ENCODE results near the gene FKBP4. TPM values are rescaled to one million over a fixed set of nuclear protein-coding genes. Genes with fewer than 3 reads are reported as not detected.

The FKBP4 gene
- total RNA-seq (10 to 100 TPM; 29.9 to 38.7 TPM), polyA plus RNA-seq (10 to 100 TPM; 21.3 to 33.3 TPM)

GRCh38 chr12:2794736-2795289, at the start of gene FKBP4:
FKBP4 (plus strand) TSS chr12:2794970; CDS start chr12:2795140, 170 bp downstream.
- no peaks in the 10 kb centered on the region for H3K9me3 ChIP-seq (ENCODE audit: control insufficient read depth in 4 of 4, low read length in 3 of 4)
- peaks cover 4 to 31% (median 20%) of the 10 kb centered on the region in 4 donors for H3K4me1 ChIP-seq (ENCODE audit: control insufficient read depth in 4 of 4, insufficient read depth in 4 of 4, low read length in 3 of 4)
- no peaks in the 10 kb centered on the region for H3K27me3 ChIP-seq (ENCODE audit: control insufficient read depth in 4 of 4, insufficient read depth in 4 of 4, low read length in 3 of 4)
- peak within 1 kb of the TSS; percentile 83 to 84 for H3K27ac ChIP-seq (ENCODE audit: low read depth in 1 of 2, low read length in 2 of 2)
- WGBS, result under 1% methylated on average over 63 of the region's 63 CpGs
- peak; percentile 94 for DNase-seq (ENCODE audit: low spot score)
- H3K36me3 ChIP-seq (ENCODE audit: control insufficient read depth in 4 of 4, insufficient read depth in 3 of 4, low read depth in 1 of 4, low read length in 3 of 4), result peaks cover 3 to 24% (median 21%) of the 10 kb centered on the region in 4 donors
- TF ChIP-seq NR2F2 (IDR thresholded peaks at IDR 0.05) (no peak), TAF1 (conservative IDR thresholded peaks at IDR 0.05) (no peak), HNF4A (conservative IDR thresholded peaks at IDR 0.05) (no peak), FOXA1 (IDR thresholded peaks at IDR 0.05) (no peak), YY1 (IDR thresholded peaks at IDR 0.05) (peak; percentile 81)
- TF ChIP-seq, protein P1, sequence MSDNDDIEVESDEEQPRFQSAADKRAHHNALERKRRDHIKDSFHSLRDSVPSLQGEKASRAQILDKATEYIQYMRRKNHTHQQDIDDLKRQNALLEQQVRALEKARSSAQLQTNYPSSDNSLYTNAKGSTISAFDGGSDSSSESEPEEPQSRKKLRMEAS (IDR thresholded peaks at IDR 0.05), result peak; percentile 32
- peak within 1 kb of the TSS; percentile 58 to 75 for H3K9ac ChIP-seq (ENCODE audit: low read depth in 1 of 2, low read length in 2 of 2)
- peak within 1 kb of the TSS; percentile 79 to 93 (median 87) for H3K4me3 ChIP-seq (ENCODE audit: low read depth in 1 of 3, low read length in 3 of 3)

GRCh38 chr12:2745655-2746054, 49.1 kb upstream of the FKBP4 start:
- Histone ChIP-seq H3K4me3 (ENCODE audit: low read depth in 1 of 3, low read length in 3 of 3) (no peak overlapping the region), H3K36me3 (ENCODE audit: control insufficient read depth in 4 of 4, insufficient read depth in 3 of 4, low read depth in 1 of 4, low read length in 3 of 4) (no peaks in the 10 kb centered on the region), H3K4me1 (ENCODE audit: control insufficient read depth in 4 of 4, insufficient read depth in 4 of 4, low read length in 3 of 4) (no peaks in the 10 kb centered on the region), H3K9me3 (ENCODE audit: control insufficient read depth in 4 of 4, low read length in 3 of 4) (no peaks in the 10 kb centered on the region), H3K27ac (ENCODE audit: low read depth in 1 of 2, low read length in 2 of 2) (no peak overlapping the region), H3K9ac (ENCODE audit: low read depth in 1 of 2, low read length in 2 of 2) (no peak overlapping the region), H3K27me3 (ENCODE audit: control insufficient read depth in 4 of 4, insufficient read depth in 4 of 4, low read length in 3 of 4) (no peaks in the 10 kb centered on the region)
- 54% methylated on average over 2 of the region's 2 CpGs for WGBS
- no peak for TF ChIP-seq EGR1 (IDR thresholded peaks at IDR 0.05; ENCODE audit: low read depth in 2 of 2)
- TF ChIP-seq TAF1 (conservative IDR thresholded peaks at IDR 0.05), result no peak
- TF ChIP-seq, protein P2, sequence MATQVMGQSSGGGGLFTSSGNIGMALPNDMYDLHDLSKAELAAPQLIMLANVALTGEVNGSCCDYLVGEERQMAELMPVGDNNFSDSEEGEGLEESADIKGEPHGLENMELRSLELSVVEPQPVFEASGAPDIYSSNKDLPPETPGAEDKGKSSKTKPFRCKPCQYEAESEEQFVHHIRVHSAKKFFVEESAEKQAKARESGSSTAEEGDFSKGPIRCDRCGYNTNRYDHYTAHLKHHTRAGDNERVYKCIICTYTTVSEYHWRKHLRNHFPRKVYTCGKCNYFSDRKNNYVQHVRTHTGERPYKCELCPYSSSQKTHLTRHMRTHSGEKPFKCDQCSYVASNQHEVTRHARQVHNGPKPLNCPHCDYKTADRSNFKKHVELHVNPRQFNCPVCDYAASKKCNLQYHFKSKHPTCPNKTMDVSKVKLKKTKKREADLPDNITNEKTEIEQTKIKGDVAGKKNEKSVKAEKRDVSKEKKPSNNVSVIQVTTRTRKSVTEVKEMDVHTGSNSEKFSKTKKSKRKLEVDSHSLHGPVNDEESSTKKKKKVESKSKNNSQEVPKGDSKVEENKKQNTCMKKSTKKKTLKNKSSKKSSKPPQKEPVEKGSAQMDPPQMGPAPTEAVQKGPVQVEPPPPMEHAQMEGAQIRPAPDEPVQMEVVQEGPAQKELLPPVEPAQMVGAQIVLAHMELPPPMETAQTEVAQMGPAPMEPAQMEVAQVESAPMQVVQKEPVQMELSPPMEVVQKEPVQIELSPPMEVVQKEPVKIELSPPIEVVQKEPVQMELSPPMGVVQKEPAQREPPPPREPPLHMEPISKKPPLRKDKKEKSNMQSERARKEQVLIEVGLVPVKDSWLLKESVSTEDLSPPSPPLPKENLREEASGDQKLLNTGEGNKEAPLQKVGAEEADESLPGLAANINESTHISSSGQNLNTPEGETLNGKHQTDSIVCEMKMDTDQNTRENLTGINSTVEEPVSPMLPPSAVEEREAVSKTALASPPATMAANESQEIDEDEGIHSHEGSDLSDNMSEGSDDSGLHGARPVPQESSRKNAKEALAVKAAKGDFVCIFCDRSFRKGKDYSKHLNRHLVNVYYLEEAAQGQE (IDR thresholded peaks at IDR 0.05), result no peak
- no peak for TF ChIP-seq JUND (IDR thresholded peaks at IDR 0.05)
- TF ChIP-seq FOXA2 (IDR thresholded peaks at IDR 0.05), result no peak
- no peak for TF ChIP-seq RAD21 (IDR thresholded peaks at IDR 0.05)
- TF ChIP-seq HNF4G (IDR thresholded peaks at IDR 0.05), result no peak
- no peak for TF ChIP-seq SP1 (IDR thresholded peaks at IDR 0.05)
- TF ChIP-seq, protein P3, sequence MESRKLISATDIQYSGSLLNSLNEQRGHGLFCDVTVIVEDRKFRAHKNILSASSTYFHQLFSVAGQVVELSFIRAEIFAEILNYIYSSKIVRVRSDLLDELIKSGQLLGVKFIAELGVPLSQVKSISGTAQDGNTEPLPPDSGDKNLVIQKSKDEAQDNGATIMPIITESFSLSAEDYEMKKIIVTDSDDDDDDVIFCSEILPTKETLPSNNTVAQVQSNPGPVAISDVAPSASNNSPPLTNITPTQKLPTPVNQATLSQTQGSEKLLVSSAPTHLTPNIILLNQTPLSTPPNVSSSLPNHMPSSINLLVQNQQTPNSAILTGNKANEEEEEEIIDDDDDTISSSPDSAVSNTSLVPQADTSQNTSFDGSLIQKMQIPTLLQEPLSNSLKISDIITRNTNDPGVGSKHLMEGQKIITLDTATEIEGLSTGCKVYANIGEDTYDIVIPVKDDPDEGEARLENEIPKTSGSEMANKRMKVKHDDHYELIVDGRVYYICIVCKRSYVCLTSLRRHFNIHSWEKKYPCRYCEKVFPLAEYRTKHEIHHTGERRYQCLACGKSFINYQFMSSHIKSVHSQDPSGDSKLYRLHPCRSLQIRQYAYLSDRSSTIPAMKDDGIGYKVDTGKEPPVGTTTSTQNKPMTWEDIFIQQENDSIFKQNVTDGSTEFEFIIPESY (IDR thresholded peaks at IDR 0.05), result no peak
- no peak for TF ChIP-seq ATF3 (IDR thresholded peaks at IDR 0.05)
- no peak for TF ChIP-seq FOXA1 (IDR thresholded peaks at IDR 0.05)
- no peak for TF ChIP-seq GABPA (IDR thresholded peaks at IDR 0.05 in 1 of 2, conservative IDR thresholded peaks at IDR 0.05 in 1 of 2)
- no peak for DNase-seq (ENCODE audit: low spot score)
